Thoracic aorta (tissue), 2 donors: Measurements from ENCODE around the gene NODAL. TPM values are rescaled to one million over a fixed set of nuclear protein-coding genes. Genes with fewer than 3 reads are reported as not detected.

Experiments used
- ATAC-seq: fragments of 150-250 bp; one replicate; pipeline ENCODE4 v1.8.0; 2017; ENCODE audit warnings: low read depth; ENCODE audit not compliant: insufficient number of reproducible peaks, low FRiP score
- DNase-seq: peaks from one replicate; pipeline ENCODE4 v3.0.0-alpha.2; 2020; ENCODE audit warnings: low spot score
- H3K27ac ChIP-seq, 2 donors: fragments of 200-600 bp; sonication (generic); 1 replicate in 1 of 2; 2 replicates in 1 of 2; pipeline ENCODE4 v1.5.1; 2016; ENCODE audit warnings: mild to moderate bottlenecking in 2 of 2, moderate library complexity in 2 of 2
- H3K27me3 ChIP-seq: fragments of 200-600 bp; sonication (generic); replicated peaks from 2 replicates; pipeline ENCODE4 v1.6.0; 2016; ENCODE audit warnings: mild to moderate bottlenecking; ENCODE audit not compliant: insufficient read depth
- H3K36me3 ChIP-seq: fragments of 200-600 bp; sonication (generic); one replicate; pipeline ENCODE4 v1.5.1; 2016
- H3K4me1 ChIP-seq, 2 donors: fragments of 200-600 bp; sonication (generic); 1 replicate in 1 of 2; 2 replicates in 1 of 2; pipeline versions ENCODE4 v1.5.1 to v1.6.0; 2016; ENCODE audit warnings: low read depth in 2 of 2, mild to moderate bottlenecking in 1 of 2; ENCODE audit not compliant: control insufficient read depth in 1 of 2
- H3K4me3 ChIP-seq: fragments of 200-600 bp; sonication (generic); 2 replicates; pipeline ENCODE4 v1.5.1; 2016; ENCODE audit warnings: mild to moderate bottlenecking
- H3K9me3 ChIP-seq: fragments of 200-600 bp; sonication (generic); 2 replicates; pipeline ENCODE4 v1.5.1; 2016
- CTCF ChIP-seq: fragments of 200-600 bp; sonication (generic); IDR thresholded peaks from one replicate; pipeline ENCODE4 v1.5.1; 2019; ENCODE audit warnings: antibody characterized with exemption
- total RNA-seq, 2 donors: library from RNA; depleted of rRNA; stranded (reverse); fragments of >200 nt; gene quantifications; one replicate each; pipeline versions ENCODE4 v1.1.0 to v1.2.3, GENCODE V29; 2016

The NODAL gene
- total RNA-seq, 2 donors from 2014 or later: 0.27 TPM; not detected in 1

- ATAC-seq: peak; percentile 21
- H3K4me3 ChIP-seq: peak within 1 kb of the TSS; percentile 81
- H3K27ac ChIP-seq: peak within 1 kb of the TSS; percentile 50 to 55
- no peaks in the 10 kb centered on the region for H3K9me3 ChIP-seq
- no peak for DNase-seq
- H3K27me3 ChIP-seq: no peaks in the 10 kb centered on the region
- no peaks in the 10 kb centered on the region for H3K36me3 ChIP-seq
- no peak for TF ChIP-seq CTCF
- peaks cover 33 to 54% of the 10 kb centered on the region in 2 donors for H3K4me1 ChIP-seq
These were observed 37.0 kb upstream of the NODAL start, which contains the start of gene PALD1 for GRCh38 chr10:70478191-70479164. TSS of gene PALD1 (plus strand) at chr10:70478767. CDS start at chr10:70525952, 47,185 bp downstream.

GRCh38 chr10:70477661-70478162 is 36.2 kb upstream of the NODAL start:
- Histone ChIP-seq H3K27me3 (no peaks in the 10 kb centered on the region), H3K4me1 (peaks cover 28 to 47% of the 10 kb centered on the region in 2 donors), H3K36me3 (no peaks in the 10 kb centered on the region), H3K4me3 (peak overlapping the region; percentile 81), H3K9me3 (no peaks in the 10 kb centered on the region), H3K27ac (no peak overlapping the region)
- ATAC-seq (no peak), DNase-seq (no peak)
- TF ChIP-seq CTCF: no peak

GRCh38 chr10:70476249-70477035 is 35.0 kb upstream of the NODAL start:
- Histone ChIP-seq H3K27ac (no peak overlapping the region), H3K36me3 (no peaks in the 10 kb centered on the region), H3K27me3 (no peaks in the 10 kb centered on the region), H3K9me3 (no peaks in the 10 kb centered on the region), H3K4me1 (peaks cover 16 to 34% of the 10 kb centered on the region in 2 donors), H3K4me3 (no peak overlapping the region)
- no peak for ATAC-seq
- no peak for DNase-seq
- no peak for TF ChIP-seq CTCF

- DNase-seq (no peak), ATAC-seq (no peak)
- no peak for TF ChIP-seq CTCF
- H3K36me3 ChIP-seq: no peaks in the 10 kb centered on the region
- no peak overlapping the region for H3K4me3 ChIP-seq
- no peaks in the 10 kb centered on the region for H3K9me3 ChIP-seq
- no peaks in the 10 kb centered on the region for H3K27me3 ChIP-seq
- H3K27ac ChIP-seq: no peak overlapping the region
- peaks cover 15 to 26% of the 10 kb centered on the region in 2 donors for H3K4me1 ChIP-seq
These were observed 34.2 kb upstream of the NODAL start for GRCh38 chr10:70475661-70476060.

GRCh38 chr10:70474780-70475179 is 33.3 kb upstream of the NODAL start:
- Histone ChIP-seq H3K4me1 (peaks cover 10 to 17% of the 10 kb centered on the region in 2 donors), H3K9me3 (no peaks in the 10 kb centered on the region), H3K27ac (no peak overlapping the region), H3K27me3 (no peaks in the 10 kb centered on the region), H3K4me3 (no peak overlapping the region), H3K36me3 (no peaks in the 10 kb centered on the region)
- DNase-seq (no peak), ATAC-seq (no peak)
- no peak for TF ChIP-seq CTCF
